Stimulated activated CD4-positive, alpha-beta T cell treated with anti-CD3 and anti-CD28 coated beads, Interleukin-15, amount 100 ng/mL, for 24 hours (primary cell): ENCODE data around the gene C1orf21.

Experiments
- DNase-seq: peaks from one replicate; pipeline ENCODE4 v3.0.0-alpha.2; 2020

Gene C1orf21

DNA sequence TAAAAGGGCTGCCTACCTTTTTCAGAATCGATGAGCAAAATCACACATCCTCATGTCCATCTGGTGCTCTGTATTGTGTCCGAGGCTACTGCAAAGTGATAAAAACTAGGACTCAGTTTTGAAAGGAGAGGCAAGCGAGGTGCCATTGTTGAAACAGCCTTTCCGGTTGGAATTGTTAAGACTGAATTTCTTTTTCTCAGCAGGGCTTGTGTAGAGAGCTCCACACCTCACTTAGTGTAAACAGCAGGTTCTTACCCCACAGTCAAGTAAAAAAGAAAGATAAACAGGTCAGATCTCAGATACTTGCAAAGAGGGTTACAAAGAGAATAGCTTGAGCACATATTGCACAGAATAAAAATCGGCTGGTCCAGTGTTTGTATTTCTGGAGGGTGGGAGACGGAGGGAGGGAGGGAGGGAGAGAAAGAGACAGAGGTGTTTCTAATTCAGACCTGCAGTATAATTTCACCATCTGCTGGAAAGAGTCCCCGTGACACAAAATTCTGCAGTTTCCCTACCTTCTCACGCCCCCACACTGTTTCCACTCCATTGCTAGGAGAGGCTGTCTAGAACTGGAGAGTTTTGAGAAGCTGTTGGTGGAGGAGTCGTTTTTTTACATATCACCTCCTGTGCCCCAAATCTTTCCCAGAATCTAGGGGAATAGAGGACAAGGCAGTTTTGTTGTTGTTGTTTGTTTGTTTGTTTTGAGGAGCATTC, 285.3 kb downstream of the C1orf21 start:
- no peak for DNase-seq

DNA sequence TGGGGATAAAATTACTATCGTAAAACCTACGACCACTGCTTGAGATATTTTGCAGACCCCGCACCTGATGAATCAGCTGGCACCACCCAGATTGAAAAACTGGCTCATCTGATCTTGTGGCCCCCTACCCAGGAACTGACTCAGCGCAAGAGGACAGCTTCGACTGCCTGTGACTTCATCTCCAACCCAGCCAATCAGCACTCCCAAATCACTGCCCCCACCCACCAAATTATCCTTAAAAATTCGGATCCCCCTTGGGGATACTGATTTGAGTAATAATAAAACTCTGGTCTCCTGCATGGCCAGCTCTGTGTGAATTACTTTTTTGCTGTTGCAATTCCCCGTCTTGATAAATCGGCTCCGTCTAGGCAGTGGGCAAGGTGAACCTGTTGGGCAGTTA, 286.5 kb downstream of the C1orf21 start:
- no peak for DNase-seq

DNA sequence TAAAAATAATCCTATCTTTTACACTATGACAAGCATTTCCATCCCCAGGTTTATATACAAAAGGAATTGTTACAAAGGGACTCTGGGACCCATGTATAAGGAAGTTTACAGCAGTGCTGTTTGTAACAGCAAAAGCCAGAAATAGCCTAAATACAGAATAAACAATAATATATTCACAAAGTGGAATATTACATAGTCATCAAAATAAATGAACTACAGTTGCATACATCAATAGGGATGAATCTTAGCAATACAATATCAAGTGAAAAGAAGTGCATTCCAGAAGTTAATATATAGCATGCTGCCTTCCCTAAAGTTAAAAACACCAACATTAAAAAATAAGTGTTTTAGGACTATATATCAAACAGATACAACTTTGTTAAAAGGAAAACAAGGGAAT, 290.5 kb downstream of the C1orf21 start:
- DNase-seq, result no peak
